Gastrocnemius medialis (tissue), 4 donors: ENCODE data around the gene NTSR2. TPM values are rescaled to one million over a fixed set of nuclear protein-coding genes. Genes with fewer than 3 reads are reported as not detected.

ENCODE experiments used
- ATAC-seq, 2 donors: fragments of 150-250 bp; one replicate each; pipeline ENCODE4 v1.9.1; 2016
- DNase-seq, 2 donors: peaks; one replicate each; pipeline ENCODE4 v3.0.0-alpha.2; 2019
- H3K27ac ChIP-seq, 4 donors: fragments of 200-600 bp; sonication (generic); 1 replicate in 1 of 4; 2 replicates in 3 of 4; pipeline ENCODE4 v1.5.1; 2016 to 2018; ENCODE audit warnings: mild to moderate bottlenecking in 2 of 4, moderate library complexity in 1 of 4
- H3K27me3 ChIP-seq, 3 donors: fragments of 200-600 bp; sonication (generic) in 2 of 3; 1 replicate in 1 of 3; 2 replicates in 2 of 3; pipeline versions ENCODE4 v1.5.1 to v1.6.0; 2016 to 2019; ENCODE audit warnings: mild to moderate bottlenecking in 1 of 3, moderate library complexity in 1 of 3
- H3K36me3 ChIP-seq, 2 donors: fragments of 200-600 bp; sonication (generic) in 1 of 2; one replicate each; pipeline ENCODE4 v1.5.1; 2017 to 2018
- H3K4me1 ChIP-seq, 2 donors: fragments of 200-600 bp; sonication (generic) in 1 of 2; one replicate each; pipeline ENCODE4 v1.5.1; 2016 to 2017; ENCODE audit warnings: mild to moderate bottlenecking in 2 of 2
- H3K4me3 ChIP-seq, 4 donors: fragments of 200-600 bp; sonication (generic) in 3 of 4; 1 replicate in 1 of 4; 2 replicates in 3 of 4; pipeline ENCODE4 v1.5.1; 2016 to 2019; ENCODE audit warnings: mild to moderate bottlenecking in 2 of 4
- H3K9me3 ChIP-seq, 3 donors: fragments of 200-600 bp; sonication (generic) in 2 of 3; 1 replicate in 1 of 3; 2 replicates in 2 of 3; pipeline ENCODE4 v1.5.1; 2016 to 2019
- CTCF ChIP-seq, 5 experiments: fragments of 450-650 bp in 3 of 5; fragments of 200-600 bp in 2 of 5; sonication (generic) in 2 of 5; IDR thresholded peaks in 4 of 5; conservative IDR thresholded peaks in 1 of 5; 1 replicate in 4 of 5; 2 replicates in 1 of 5; pipeline ENCODE4 v1.5.1; 2016 to 2019; ENCODE audit warnings: antibody characterized with exemption in 5 of 5, mild to moderate bottlenecking in 3 of 5, moderate library complexity in 3 of 5
- POLR2A ChIP-seq, 2 donors: fragments of 450-650 bp; IDR thresholded peaks; one replicate each; pipeline ENCODE4 v1.6.1; 2017; ENCODE audit warnings: antibody characterized with exemption in 2 of 2, mild to moderate bottlenecking in 2 of 2, moderate library complexity in 2 of 2
- in situ Hi-C, 4 donors: fragments of 200-750 bp; cut with MboI; loops; one replicate each; pipeline versions ENCODE4 v1.15.0 to v1.8.0; 2017; ENCODE audit warnings: low sequenced_read_pairs in 4 of 4
- intact Hi-C: fragments of 100-400 bp; cut with DNase I; formaldehyde crosslinking; loops from one replicate; pipeline ENCODE4 v1.15.1; 2023; ENCODE audit warnings: low total_unique reads
- total RNA-seq, 4 donors: library from RNA; depleted of rRNA; stranded (reverse); fragments of >200 nt; gene quantifications; one replicate each; pipeline versions ENCODE4 v1.1.0 to v1.2.3, GENCODE V29; 2016

Gene NTSR2
- total RNA-seq, 4 donors from 2014 or later = 0.62 to 0.85 TPM; not detected in 2

- peak; percentile 32 to 60 for DNase-seq
- in situ Hi-C loops = no loop called here
Measured at GRCh38 chr2:11629851-11630250, 40.1 kb downstream of the NTSR2 start.

GRCh38 chr2:11629215-11629614 is 40.8 kb downstream of the NTSR2 start:
- Histone ChIP-seq H3K27ac (peak overlapping the region in 1 of 4 donors; percentile 66), H3K4me3 (no peak overlapping the region), H3K4me1 (peaks cover 15% of the 10 kb centered on the region in 2 donors), H3K27me3 (no peaks in the 10 kb centered on the region), H3K36me3 (no peaks in the 10 kb centered on the region), H3K9me3 (no peaks in the 10 kb centered on the region)
- in situ Hi-C loops (no loop called here), intact Hi-C loops (no loop called here)
- no peak for DNase-seq
- TF ChIP-seq POLR2A (IDR thresholded peaks at IDR 0.05) = no peak
- TF ChIP-seq CTCF (IDR thresholded peaks at IDR 0.05 in 4 of 5, conservative IDR thresholded peaks at IDR 0.05 in 1 of 5) = no peak
- ATAC-seq = no peak

More at GRCh38 chr2:11629851-11630250, 40.1 kb downstream of the NTSR2 start:
- H3K27me3 ChIP-seq = no peaks in the 10 kb centered on the region
- peak overlapping the region; percentile 66 to 72 (median 70) for H3K27ac ChIP-seq
- H3K36me3 ChIP-seq = no peaks in the 10 kb centered on the region
- H3K9me3 ChIP-seq = no peaks in the 10 kb centered on the region
- no peak overlapping the region for H3K4me3 ChIP-seq
- H3K4me1 ChIP-seq = peaks cover 15% of the 10 kb centered on the region in 2 donors
- intact Hi-C loops = no loop called here
- TF ChIP-seq POLR2A (IDR thresholded peaks at IDR 0.05) (no peak), CTCF (IDR thresholded peaks at IDR 0.05 in 4 of 5, conservative IDR thresholded peaks at IDR 0.05 in 1 of 5) (no peak)
- ATAC-seq = peak; percentile 71 to 72

GRCh38 chr2:11628675-11629074 is 41.3 kb downstream of the NTSR2 start:
- H3K4me1 ChIP-seq = peaks cover 15% of the 10 kb centered on the region in 2 donors
- H3K36me3 ChIP-seq = no peaks in the 10 kb centered on the region
- in situ Hi-C loops (no loop called here), intact Hi-C loops (no loop called here)
- TF ChIP-seq CTCF (IDR thresholded peaks at IDR 0.05 in 4 of 5, conservative IDR thresholded peaks at IDR 0.05 in 1 of 5) = no peak
- TF ChIP-seq POLR2A (IDR thresholded peaks at IDR 0.05) = no peak
- H3K27ac ChIP-seq = no peak overlapping the region
- DNase-seq = no peak
- no peaks in the 10 kb centered on the region for H3K27me3 ChIP-seq
- no peaks in the 10 kb centered on the region for H3K9me3 ChIP-seq
- no peak for ATAC-seq
- H3K4me3 ChIP-seq = no peak overlapping the region

GRCh38 chr2:11625671-11626070 is 44.3 kb downstream of the NTSR2 start:
- DNase-seq (no peak), ATAC-seq (no peak)
- Histone ChIP-seq H3K27me3 (no peaks in the 10 kb centered on the region), H3K9me3 (no peaks in the 10 kb centered on the region), H3K4me3 (no peak overlapping the region), H3K4me1 (peaks cover 4 to 6% of the 10 kb centered on the region in 2 donors), H3K27ac (no peak overlapping the region), H3K36me3 (no peaks in the 10 kb centered on the region)
- in situ Hi-C loops (no loop called here), intact Hi-C loops (no loop called here)
- TF ChIP-seq POLR2A (IDR thresholded peaks at IDR 0.05) (no peak), CTCF (IDR thresholded peaks at IDR 0.05 in 4 of 5, conservative IDR thresholded peaks at IDR 0.05 in 1 of 5) (no peak)

- no peaks in the 10 kb centered on the region for H3K9me3 ChIP-seq
- ATAC-seq = no peak
- DNase-seq = no peak
- no peak overlapping the region for H3K27ac ChIP-seq
- H3K4me1 ChIP-seq = no peaks in the 10 kb centered on the region
- no peak overlapping the region for H3K4me3 ChIP-seq
- no peaks in the 10 kb centered on the region for H3K36me3 ChIP-seq
- intact Hi-C loops (no loop called here), in situ Hi-C loops (no loop called here)
- no peaks in the 10 kb centered on the region for H3K27me3 ChIP-seq
- TF ChIP-seq CTCF (IDR thresholded peaks at IDR 0.05 in 4 of 5, conservative IDR thresholded peaks at IDR 0.05 in 1 of 5) (no peak), POLR2A (IDR thresholded peaks at IDR 0.05) (no peak)
Measured at GRCh38 chr2:11624893-11625292, 45.1 kb downstream of the NTSR2 start.
